Mesothelial cell of epicardium (in vitro differentiated cells): Measurements from ENCODE around the gene TACC2. TPM values are rescaled to one million over a fixed set of nuclear protein-coding genes. Genes with fewer than 3 reads are reported as not detected.
"Not testable (repeated sequence)": the region's sequence is repeated elsewhere in the genome, so short reads cannot be mapped to it uniquely, and the experiment has no call there.

Source experiments
- DNase-seq, 2 experiments: peaks; one replicate each; pipeline ENCODE4 v3.0.0; 2021; ENCODE audit warnings: low spot score in 2 of 2; ENCODE audit not compliant: unreplicated experiment in 2 of 2
- H3K27ac Mint-ChIP-seq: 2 replicates; pipeline ENCODE4 v1.8.0; 2021; ENCODE audit warnings: mixed read lengths
- H3K27me3 Mint-ChIP-seq: 2 replicates; pipeline ENCODE4 v1.8.0; 2021; ENCODE audit warnings: low read depth, mixed read lengths
- H3K36me3 Mint-ChIP-seq: 2 replicates; pipeline ENCODE4 v1.8.0; 2021; ENCODE audit warnings: mixed read lengths
- H3K4me1 Mint-ChIP-seq: 2 replicates; pipeline ENCODE4 v1.8.0; 2021; ENCODE audit warnings: mixed read lengths
- H3K4me3 Mint-ChIP-seq: 2 replicates; pipeline ENCODE4 v1.8.0; 2021; ENCODE audit warnings: mild to moderate bottlenecking, moderate library complexity, mixed read lengths
- H3K9me3 Mint-ChIP-seq: 2 replicates; pipeline ENCODE4 v1.8.0; 2021; ENCODE audit warnings: mixed read lengths
- CTCF ChIP-seq: fragments of 200-600 bp; sonication (generic); IDR thresholded peaks from one replicate; pipeline ENCODE4 v1.5.0; 2021; ENCODE audit warnings: antibody characterized with exemption; ENCODE audit not compliant: unreplicated experiment
- total RNA-seq: library from RNA; stranded (reverse); gene quantifications from 3 replicates; pipeline ENCODE4 v1.2.1, GENCODE V29; 2021

The TACC2 gene
- total RNA-seq, 1 donor from 2014 or later: 25.5 TPM

- H3K9me3 Mint-ChIP-seq: peaks cover 27% of the 10 kb centered on the region
- peaks cover 2% of the 10 kb centered on the region for H3K36me3 Mint-ChIP-seq
- DNase-seq: no peak
- no peak overlapping the region for H3K27ac Mint-ChIP-seq
- no peak overlapping the region for H3K4me3 Mint-ChIP-seq
- no peak for TF ChIP-seq CTCF
- peaks cover 16% of the 10 kb centered on the region for H3K4me1 Mint-ChIP-seq
- H3K27me3 Mint-ChIP-seq: no peaks in the 10 kb centered on the region
These were observed 1.2 kb downstream of the TACC2 start for GRCh38 chr10:121990015-121990677.

GRCh38 chr10:121991727-121992126, 2.8 kb downstream of the TACC2 start:
- H3K36me3 Mint-ChIP-seq, H3K4me3 Mint-ChIP-seq, DNase-seq, H3K27me3 Mint-ChIP-seq, H3K27ac Mint-ChIP-seq: not testable (repeated sequence)
- Mint-ChIP-seq H3K9me3 (peaks cover 24% of the 10 kb centered on the region), H3K4me1 (peaks cover 28% of the 10 kb centered on the region)

GRCh38 chr10:121994429-121994941, 5.5 kb downstream of the TACC2 start:
- Mint-ChIP-seq H3K9me3 (peaks cover 7% of the 10 kb centered on the region), H3K27me3 (no peaks in the 10 kb centered on the region), H3K27ac (peak overlapping the region; percentile 95), H3K4me1 (peaks cover 28% of the 10 kb centered on the region), H3K4me3 (peak overlapping the region; percentile 30), H3K36me3 (peaks cover 2% of the 10 kb centered on the region)
- DNase-seq: peak in 1 of 2 experiments; percentile 55
- no peak for TF ChIP-seq CTCF

GRCh38 chr10:121998462-121998861, 9.5 kb downstream of the TACC2 start:
- TF ChIP-seq CTCF: no peak
- Mint-ChIP-seq H3K9me3 (peaks cover 26% of the 10 kb centered on the region), H3K4me3 (no peak overlapping the region), H3K27me3 (no peaks in the 10 kb centered on the region), H3K36me3 (peaks cover 10% of the 10 kb centered on the region), H3K27ac (no peak overlapping the region), H3K4me1 (peaks cover 28% of the 10 kb centered on the region)
- DNase-seq: no peak

- Mint-ChIP-seq H3K27me3 (no peaks in the 10 kb centered on the region), H3K27ac (no peak overlapping the region), H3K9me3 (peaks cover 28% of the 10 kb centered on the region), H3K4me3 (no peak overlapping the region), H3K4me1 (peaks cover 21% of the 10 kb centered on the region), H3K36me3 (peaks cover 11% of the 10 kb centered on the region)
- DNase-seq: no peak
- TF ChIP-seq CTCF: no peak
These were observed 10.3 kb downstream of the TACC2 start for GRCh38 chr10:121999301-121999700.

- Mint-ChIP-seq H3K9me3 (peaks cover 37% of the 10 kb centered on the region), H3K27ac (no peak overlapping the region), H3K27me3 (no peaks in the 10 kb centered on the region), H3K4me1 (no peaks in the 10 kb centered on the region), H3K4me3 (no peak overlapping the region), H3K36me3 (peaks cover 15% of the 10 kb centered on the region)
- DNase-seq: no peak
- no peak for TF ChIP-seq CTCF
These were observed 12.7 kb downstream of the TACC2 start for GRCh38 chr10:122001698-122002097.
